Right lobe of liver (tissue), 6 donors: ENCODE results near the gene FRZB. TPM values are rescaled to one million over a fixed set of nuclear protein-coding genes. Genes with fewer than 3 reads are reported as not detected.

Experiments
- ATAC-seq, 4 donors: fragments of 200-7000 bp; cut with Tn5 transposase; one replicate each; pipeline ENCODE4 v1.9.1; 2020; ENCODE audit warnings: mild to moderate bottlenecking in 4 of 4, moderate library complexity in 4 of 4
- DNase-seq, 3 donors: peaks; one replicate each; pipeline ENCODE4 v3.0.0-alpha.2; 2020
- H3K27ac ChIP-seq, 3 donors: fragments of 200-600 bp; one replicate each; pipeline ENCODE4 v1.8.0; 2022
- H3K27me3 ChIP-seq, 2 donors: fragments of 200-600 bp; one replicate each; pipeline ENCODE4 v1.8.0; 2022
- H3K36me3 ChIP-seq, 4 donors: fragments of 200-600 bp; sonication (generic) in 1 of 4; one replicate each; pipeline versions ENCODE4 v1.5.1 to v1.8.0; 2017 to 2022; ENCODE audit warnings: control low read depth in 1 of 4
- H3K4me1 ChIP-seq, 4 donors: fragments of 200-600 bp; sonication (generic) in 1 of 4; one replicate each; pipeline versions ENCODE4 v1.5.1 to v1.8.0; 2017 to 2022; ENCODE audit warnings: control low read depth in 1 of 4
- H3K4me3 ChIP-seq, 3 donors: fragments of 200-600 bp; one replicate each; pipeline ENCODE4 v1.8.0; 2022
- H3K9me3 ChIP-seq, 4 donors: fragments of 200-600 bp; sonication (generic) in 1 of 4; one replicate each; pipeline versions ENCODE4 v1.5.1 to v1.8.0; 2017 to 2022; ENCODE audit warnings: control low read depth in 1 of 4
- POLR2A ChIP-seq: fragments of 450-650 bp; IDR thresholded peaks from one replicate; pipeline ENCODE4 v1.6.1; 2017; ENCODE audit warnings: antibody characterized with exemption, mild to moderate bottlenecking
- WGBS: methylation state at CpG from one replicate; pipeline ENCODE4 v1.1.6; 2018; ENCODE audit warnings: low coverage, low lambda C conversion rate; ENCODE audit not compliant: insufficient coverage; ENCODE audit errors: missing lambda C conversion rate; 5-methylcytosine and 5-hydroxymethylcytosine counted together
- intact Hi-C, 2 donors: fragments of 100-400 bp; cut with DNase I; formaldehyde crosslinking; loops; one replicate each; pipeline versions ENCODE4 v1.11.2 to v1.14.1; 2022
- total RNA-seq, 6 experiments: library from RNA; depleted of rRNA in 2 of 6; stranded (reverse); fragments of >200 nt in 2 of 6; fragmentation: NEBNext Ultra II Directional in 3 of 6; extraction: Animal tissue kit (Norgen Biotek cat#: 25700) in 3 of 6; gene quantifications; one replicate each; pipeline versions ENCODE4 v1.1.0 to v1.2.4, GENCODE V29; 2016 to 2023
- TF ChIP-seq, protein P1 (sequence below), 4 donors: fragments of 200-600 bp in 3 of 4; fragments of 450-650 bp in 1 of 4; IDR thresholded peaks; one replicate each; pipeline versions ENCODE4 v1.5.1 to v1.8.0; 2016 to 2022; ENCODE audit warnings: antibody characterized with exemption in 4 of 4, mild to moderate bottlenecking in 2 of 4
- donor health status: DM: no; HTN: yes; CAD: no.
- donor health status: DM: no; HTN: no; CAD: no.
- donor health status: DM: no; HTN: no; CAD: no.
- donor health status: DM: no; HTN: yes; CAD: no.
- donor health status: DM: no; HTN: yes; CAD: no.

FRZB gene
- total RNA-seq, 6 experiments from 2014 or later = 0.14 to 0.93 (median 0.59) TPM

DNA sequence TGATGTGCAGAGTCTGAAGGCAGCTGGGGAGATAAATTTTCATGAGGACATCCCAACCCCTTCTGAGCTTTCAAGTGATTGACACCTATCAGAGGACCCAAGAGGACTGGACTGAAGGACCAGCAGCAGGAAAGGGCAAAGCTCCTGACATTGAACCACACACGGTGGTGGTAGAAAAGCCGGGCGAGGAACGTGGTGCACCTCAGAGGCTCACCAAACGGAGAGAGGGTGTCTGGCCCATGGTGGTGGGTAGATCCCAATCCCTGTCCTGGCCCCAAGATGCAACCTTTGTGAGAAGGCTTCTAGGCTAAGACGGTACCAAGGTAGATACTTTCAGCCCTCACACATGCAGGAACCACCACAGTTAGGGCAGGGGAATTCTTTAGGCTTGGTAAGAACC lies 52.1 kb downstream of the FRZB start:
- Histone ChIP-seq H3K4me1 (no peaks in the 10 kb centered on the region), H3K9me3 (no peaks in the 10 kb centered on the region), H3K36me3 (no peaks in the 10 kb centered on the region), H3K4me3 (no peak overlapping the region), H3K27ac (no peak overlapping the region), H3K27me3 (no peaks in the 10 kb centered on the region)
- DNase-seq (no peak), ATAC-seq (no peak)
- intact Hi-C loops = no loop called here
- 82% methylated on average over 6 of the region's 6 CpGs for WGBS
- TF ChIP-seq POLR2A = no peak
- TF ChIP-seq, protein P1, sequence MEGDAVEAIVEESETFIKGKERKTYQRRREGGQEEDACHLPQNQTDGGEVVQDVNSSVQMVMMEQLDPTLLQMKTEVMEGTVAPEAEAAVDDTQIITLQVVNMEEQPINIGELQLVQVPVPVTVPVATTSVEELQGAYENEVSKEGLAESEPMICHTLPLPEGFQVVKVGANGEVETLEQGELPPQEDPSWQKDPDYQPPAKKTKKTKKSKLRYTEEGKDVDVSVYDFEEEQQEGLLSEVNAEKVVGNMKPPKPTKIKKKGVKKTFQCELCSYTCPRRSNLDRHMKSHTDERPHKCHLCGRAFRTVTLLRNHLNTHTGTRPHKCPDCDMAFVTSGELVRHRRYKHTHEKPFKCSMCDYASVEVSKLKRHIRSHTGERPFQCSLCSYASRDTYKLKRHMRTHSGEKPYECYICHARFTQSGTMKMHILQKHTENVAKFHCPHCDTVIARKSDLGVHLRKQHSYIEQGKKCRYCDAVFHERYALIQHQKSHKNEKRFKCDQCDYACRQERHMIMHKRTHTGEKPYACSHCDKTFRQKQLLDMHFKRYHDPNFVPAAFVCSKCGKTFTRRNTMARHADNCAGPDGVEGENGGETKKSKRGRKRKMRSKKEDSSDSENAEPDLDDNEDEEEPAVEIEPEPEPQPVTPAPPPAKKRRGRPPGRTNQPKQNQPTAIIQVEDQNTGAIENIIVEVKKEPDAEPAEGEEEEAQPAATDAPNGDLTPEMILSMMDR (IDR thresholded peaks at IDR 0.05) = no peak

DNA sequence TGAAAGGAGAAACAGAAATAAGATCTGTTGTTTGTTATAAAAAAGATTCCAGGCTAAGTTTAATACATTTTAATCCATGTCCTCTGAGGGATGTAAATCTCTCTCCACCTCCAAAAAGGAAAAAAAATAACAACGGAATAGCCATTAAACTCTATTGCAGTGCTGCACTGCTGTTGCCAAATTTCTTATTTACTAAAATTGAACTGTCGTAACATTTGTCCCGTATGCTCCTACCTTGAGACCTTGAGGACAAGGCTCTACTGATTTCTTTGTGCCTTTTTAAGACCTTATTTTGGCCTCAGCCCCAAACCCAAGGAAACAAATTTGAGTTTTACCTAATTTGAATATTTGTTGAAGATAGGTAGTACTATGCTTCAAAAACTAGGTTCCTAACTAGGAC lies 56.4 kb downstream of the FRZB start:
- DNase-seq (no peak), ATAC-seq (peak in 2 of 4 donors; percentile 28 to 65)
- no peaks in the 10 kb centered on the region for H3K27me3 ChIP-seq
- H3K27ac ChIP-seq = no peak overlapping the region
- WGBS = 37% methylated on average over 3 of the region's 3 CpGs
- no peaks in the 10 kb centered on the region for H3K4me1 ChIP-seq
- intact Hi-C loops = no loop called here
- TF ChIP-seq POLR2A = no peak
- TF ChIP-seq, protein P1 (IDR thresholded peaks at IDR 0.05) = no peak
- no peaks in the 10 kb centered on the region for H3K9me3 ChIP-seq
- no peak overlapping the region for H3K4me3 ChIP-seq
- no peaks in the 10 kb centered on the region for H3K36me3 ChIP-seq

DNA sequence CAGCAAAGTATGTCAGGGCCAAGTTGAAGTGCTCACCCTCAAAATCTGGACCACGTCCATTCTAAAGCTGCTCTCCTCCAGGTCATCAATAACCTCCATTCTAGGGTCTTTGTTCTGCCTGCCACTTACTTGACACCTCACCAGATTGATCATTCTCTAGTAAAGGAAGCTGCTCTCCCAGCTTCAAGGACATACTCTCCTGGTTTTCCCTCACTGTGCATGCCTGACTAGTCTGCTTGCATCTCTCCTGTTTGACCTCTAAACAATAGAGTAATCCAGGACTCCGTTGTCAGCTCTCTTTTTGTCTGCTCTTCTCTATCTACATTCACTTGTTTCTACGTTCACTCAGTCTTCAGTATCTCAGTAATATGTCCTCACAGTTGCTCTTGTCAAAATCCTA lies 59.1 kb downstream of the FRZB start:
- Histone ChIP-seq H3K4me3 (no peak overlapping the region), H3K27me3 (no peaks in the 10 kb centered on the region), H3K4me1 (no peaks in the 10 kb centered on the region), H3K27ac (no peak overlapping the region), H3K9me3 (no peaks in the 10 kb centered on the region), H3K36me3 (no peaks in the 10 kb centered on the region)
- ATAC-seq (no peak), DNase-seq (no peak)
- WGBS = 73% methylated on average over 3 of the region's 3 CpGs
- no peak for TF ChIP-seq POLR2A
- TF ChIP-seq, protein P1 (IDR thresholded peaks at IDR 0.05) = no peak
- intact Hi-C loops = no loop called here

DNA sequence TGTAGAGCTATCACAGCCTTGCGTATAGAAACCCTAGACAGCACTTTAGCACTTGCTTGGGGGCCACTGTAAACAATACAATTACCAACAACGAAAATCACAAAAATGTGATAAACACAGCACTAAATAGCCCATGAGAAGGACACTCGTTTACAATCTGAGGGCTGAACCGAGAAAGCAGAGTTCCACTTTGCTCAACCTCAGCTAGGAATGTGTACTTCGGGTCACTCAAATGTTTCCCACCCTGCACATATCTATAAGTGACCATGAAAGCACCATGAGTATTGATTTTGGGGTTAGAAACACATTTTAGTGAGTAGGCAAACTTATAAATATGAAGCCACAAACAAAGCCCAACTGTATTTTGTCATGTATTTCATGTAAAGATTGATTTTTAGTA lies 62.3 kb downstream of the FRZB start:
- intact Hi-C loops = no loop called here

DNA sequence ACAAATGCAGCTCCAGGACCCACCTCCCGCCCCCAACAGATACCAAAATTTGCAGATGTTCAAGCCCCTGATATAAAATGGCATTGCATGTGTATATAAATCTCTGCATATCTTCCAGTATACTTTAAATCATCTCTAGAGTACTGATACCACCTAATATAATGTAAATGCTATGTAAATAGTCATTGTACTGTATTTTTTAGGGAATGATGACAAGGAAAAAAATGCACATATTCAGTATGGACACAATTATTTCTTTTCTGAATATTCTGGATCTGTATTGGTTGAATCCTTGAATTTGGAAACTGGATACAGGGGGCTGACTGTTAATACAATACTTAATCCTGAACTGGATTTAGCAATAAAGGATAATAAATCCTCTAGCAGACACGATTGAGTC lies 67.7 kb downstream of the FRZB start:
- no peaks in the 10 kb centered on the region for H3K27me3 ChIP-seq
- 69% methylated on average over 2 of the region's 2 CpGs for WGBS
- intact Hi-C loops = no loop called here

More for the DNA sequence above, 62.3 kb downstream of the FRZB start:
- Histone ChIP-seq H3K27me3 (no peaks in the 10 kb centered on the region), H3K36me3 (no peaks in the 10 kb centered on the region), H3K4me3 (no peak overlapping the region), H3K9me3 (no peaks in the 10 kb centered on the region), H3K27ac (no peak overlapping the region), H3K4me1 (no peaks in the 10 kb centered on the region)
- WGBS = 59% methylated on average over 5 of the region's 5 CpGs
- ATAC-seq (no peak), DNase-seq (no peak)
- TF ChIP-seq POLR2A = no peak

More for the DNA sequence above, 67.7 kb downstream of the FRZB start:
- H3K4me3 ChIP-seq = no peak overlapping the region
- TF ChIP-seq POLR2A = no peak
- TF ChIP-seq, protein P1 (IDR thresholded peaks at IDR 0.05) = no peak
- no peaks in the 10 kb centered on the region for H3K36me3 ChIP-seq
- no peaks in the 10 kb centered on the region for H3K9me3 ChIP-seq
- H3K27ac ChIP-seq = no peak overlapping the region
- DNase-seq = no peak
- H3K4me1 ChIP-seq = no peaks in the 10 kb centered on the region
- ATAC-seq = no peak
